Lower leg skin (tissue), 4 donors: ENCODE measurements around the gene MAMLD1. TPM values are rescaled to one million over a fixed set of nuclear protein-coding genes. Genes with fewer than 3 reads are reported as not detected.

Experiments used
- DNase-seq, 2 donors: peaks; one replicate each; pipeline ENCODE4 v3.0.0-alpha.2; 2019; ENCODE audit warnings: low spot score in 2 of 2
- H3K4me3 ChIP-seq: fragments of 200-600 bp; sonication (generic); 2 replicates; pipeline ENCODE4 v1.5.1; 2017; ENCODE audit warnings: mild to moderate bottlenecking, low read depth; ENCODE audit not compliant: poor library complexity, severe bottlenecking
- POLR2A ChIP-seq, 2 donors: fragments of 450-650 bp; IDR thresholded peaks; one replicate each; pipeline ENCODE4 v1.6.1; 2016 to 2017; ENCODE audit warnings: antibody characterized with exemption in 2 of 2, mild to moderate bottlenecking in 1 of 2, moderate library complexity in 1 of 2
- WGBS, 2 donors: methylation state at CpG; one replicate each; pipeline ENCODE4 v1.1.5; 2018; 5-methylcytosine and 5-hydroxymethylcytosine counted together
- intact Hi-C: fragments of 100-400 bp; cut with DNase I; formaldehyde crosslinking; loops from one replicate; pipeline ENCODE4 v1.15.0; 2023; ENCODE audit warnings: low total_unique reads
- total RNA-seq, 4 donors: library from RNA; depleted of rRNA; stranded (reverse); fragments of >200 nt; gene quantifications; one replicate each; pipeline ENCODE4 v1.1.0, GENCODE V29; 2016
- TF ChIP-seq, protein P1 (sequence below), 3 donors: fragments of 450-650 bp; IDR thresholded peaks; one replicate each; pipeline ENCODE4 v1.5.1; 2016; ENCODE audit warnings: antibody characterized with exemption in 3 of 3, mild to moderate bottlenecking in 3 of 3, moderate library complexity in 2 of 3

The MAMLD1 gene
- total RNA-seq, 4 donors from 2014 or later = 1.9 to 3.2 (median 2.6) TPM

DNA sequence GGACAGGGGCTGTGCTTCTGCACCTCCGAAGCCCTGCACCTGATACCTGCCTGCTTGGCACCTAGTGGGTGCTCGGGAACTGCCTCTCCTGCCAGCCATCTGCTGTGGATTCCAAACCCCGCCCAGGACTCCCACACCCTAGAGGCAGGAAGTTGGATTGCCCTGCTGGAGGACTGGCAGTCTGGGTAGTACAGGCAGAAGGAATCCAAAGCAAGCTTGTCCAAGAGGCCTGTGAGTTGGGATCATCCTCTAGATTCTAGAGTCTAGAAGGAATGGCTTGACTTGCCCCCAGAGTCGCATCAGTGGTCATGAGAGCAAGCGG lies 140.7 kb downstream of the MAMLD1 start:
- 92% methylated on average over 2 to 4 of the region's 5 CpGs for WGBS, 2 donors

DNA sequence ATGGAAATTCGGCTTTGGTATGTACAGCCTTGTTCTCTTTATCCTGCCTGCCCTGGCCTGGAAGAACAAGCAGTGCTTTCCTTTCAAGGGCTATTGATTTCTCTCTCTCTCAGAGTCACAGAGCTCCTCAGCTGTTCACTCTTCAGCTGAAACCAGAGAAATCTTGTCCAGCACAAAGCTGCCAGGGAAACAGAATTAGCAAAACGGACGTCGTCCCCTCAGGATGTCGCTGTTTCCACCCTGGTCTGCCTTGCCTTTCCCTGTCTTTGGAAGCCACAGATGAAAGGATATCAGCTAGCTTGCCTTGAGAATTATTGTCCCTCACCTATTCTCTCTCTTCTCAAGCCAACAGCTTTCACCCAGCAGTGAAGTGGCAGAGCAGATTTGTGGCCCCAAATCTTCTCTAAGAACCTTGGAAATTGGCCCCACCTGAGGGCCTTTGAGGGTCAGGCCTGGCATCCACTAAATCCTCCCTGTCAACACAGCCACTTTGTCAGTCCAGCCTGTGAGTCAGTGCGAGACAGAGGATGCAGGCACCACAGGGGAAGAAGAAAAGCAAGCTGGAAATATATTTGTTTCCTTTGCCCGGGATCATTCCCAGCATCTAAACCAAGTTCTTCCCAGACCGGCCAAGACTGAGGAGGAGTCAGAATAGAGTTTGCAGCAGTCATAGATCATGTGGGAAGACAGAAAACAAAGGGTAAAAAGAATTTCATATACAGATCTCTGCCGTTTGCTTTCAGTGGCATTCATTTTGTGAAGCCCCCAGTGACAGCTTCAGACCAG lies 141.5 kb downstream of the MAMLD1 start:
- H3K4me3 ChIP-seq = no peak overlapping the region
- WGBS, 2 donors = 69 to 78% methylated on average over 9 of the region's 9 CpGs
- intact Hi-C loops = no loop called here
- DNase-seq = peak in 1 of 2 donors; percentile 58
- TF ChIP-seq POLR2A (IDR thresholded peaks at IDR 0.05) = no peak
- TF ChIP-seq, protein P1, sequence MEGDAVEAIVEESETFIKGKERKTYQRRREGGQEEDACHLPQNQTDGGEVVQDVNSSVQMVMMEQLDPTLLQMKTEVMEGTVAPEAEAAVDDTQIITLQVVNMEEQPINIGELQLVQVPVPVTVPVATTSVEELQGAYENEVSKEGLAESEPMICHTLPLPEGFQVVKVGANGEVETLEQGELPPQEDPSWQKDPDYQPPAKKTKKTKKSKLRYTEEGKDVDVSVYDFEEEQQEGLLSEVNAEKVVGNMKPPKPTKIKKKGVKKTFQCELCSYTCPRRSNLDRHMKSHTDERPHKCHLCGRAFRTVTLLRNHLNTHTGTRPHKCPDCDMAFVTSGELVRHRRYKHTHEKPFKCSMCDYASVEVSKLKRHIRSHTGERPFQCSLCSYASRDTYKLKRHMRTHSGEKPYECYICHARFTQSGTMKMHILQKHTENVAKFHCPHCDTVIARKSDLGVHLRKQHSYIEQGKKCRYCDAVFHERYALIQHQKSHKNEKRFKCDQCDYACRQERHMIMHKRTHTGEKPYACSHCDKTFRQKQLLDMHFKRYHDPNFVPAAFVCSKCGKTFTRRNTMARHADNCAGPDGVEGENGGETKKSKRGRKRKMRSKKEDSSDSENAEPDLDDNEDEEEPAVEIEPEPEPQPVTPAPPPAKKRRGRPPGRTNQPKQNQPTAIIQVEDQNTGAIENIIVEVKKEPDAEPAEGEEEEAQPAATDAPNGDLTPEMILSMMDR (IDR thresholded peaks at IDR 0.05) = no peak

More for the DNA sequence above, 140.7 kb downstream of the MAMLD1 start:
- DNase-seq = peak in 1 of 2 donors; percentile 71
- TF ChIP-seq POLR2A (IDR thresholded peaks at IDR 0.05) = no peak
- TF ChIP-seq, protein P1 (IDR thresholded peaks at IDR 0.05) = no peak
- intact Hi-C loops = no loop called here
- H3K4me3 ChIP-seq = no peak overlapping the region

DNA sequence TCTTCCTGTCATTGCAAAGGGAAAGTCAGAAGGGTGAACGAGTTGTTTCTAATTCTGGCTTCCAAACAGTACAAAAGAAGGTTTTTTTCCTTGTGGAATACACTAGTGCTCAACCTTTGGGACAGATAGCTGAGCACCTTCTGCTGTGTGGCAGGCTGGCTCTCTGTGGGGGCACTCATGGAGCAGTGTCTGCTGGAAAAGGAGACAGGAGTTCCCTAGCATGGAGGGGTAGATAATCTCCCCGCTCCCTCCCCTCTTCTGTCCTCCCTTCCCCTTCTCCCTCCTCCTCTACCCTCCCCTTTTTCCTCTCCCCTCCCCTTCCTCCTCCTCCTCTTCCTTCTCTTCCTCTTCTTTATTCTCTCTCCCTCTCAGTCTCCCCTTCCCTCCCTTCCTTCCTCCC lies 142.9 kb downstream of the MAMLD1 start:
- TF ChIP-seq POLR2A (IDR thresholded peaks at IDR 0.05) = no peak
- TF ChIP-seq, protein P1 (IDR thresholded peaks at IDR 0.05) = no peak
- H3K4me3 ChIP-seq = no peak overlapping the region
- DNase-seq = no peak
- intact Hi-C loops = no loop called here
- 67 to 75% methylated on average over 2 of the region's 2 CpGs for WGBS, 2 donors

DNA sequence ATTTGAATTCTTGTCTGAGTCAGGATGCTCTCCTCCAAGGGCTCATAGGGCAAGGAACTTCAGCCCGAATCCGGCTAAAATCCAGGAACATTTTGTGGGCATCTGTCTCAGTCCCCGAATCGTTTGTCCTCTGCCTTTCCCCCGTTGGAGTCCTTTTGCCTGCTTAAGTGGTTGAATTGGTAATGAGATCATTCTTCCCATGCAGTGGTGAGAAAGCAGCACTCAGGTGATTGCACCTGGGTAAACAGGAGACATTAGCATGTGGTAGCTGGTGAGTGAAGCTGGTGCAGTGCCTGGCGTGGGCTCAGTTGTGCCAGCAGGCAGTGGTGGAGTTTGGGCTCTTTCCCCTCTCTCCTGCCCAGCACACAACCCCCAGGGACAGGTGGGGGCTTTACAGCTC lies 143.4 kb downstream of the MAMLD1 start:
- no peak for DNase-seq
- TF ChIP-seq, protein P1 (IDR thresholded peaks at IDR 0.05) = no peak
- TF ChIP-seq POLR2A (IDR thresholded peaks at IDR 0.05) = no peak
- no peak overlapping the region for H3K4me3 ChIP-seq
- intact Hi-C loops = no loop called here
- 59 to 75% methylated on average over 6 of the region's 6 CpGs for WGBS, 2 donors

DNA sequence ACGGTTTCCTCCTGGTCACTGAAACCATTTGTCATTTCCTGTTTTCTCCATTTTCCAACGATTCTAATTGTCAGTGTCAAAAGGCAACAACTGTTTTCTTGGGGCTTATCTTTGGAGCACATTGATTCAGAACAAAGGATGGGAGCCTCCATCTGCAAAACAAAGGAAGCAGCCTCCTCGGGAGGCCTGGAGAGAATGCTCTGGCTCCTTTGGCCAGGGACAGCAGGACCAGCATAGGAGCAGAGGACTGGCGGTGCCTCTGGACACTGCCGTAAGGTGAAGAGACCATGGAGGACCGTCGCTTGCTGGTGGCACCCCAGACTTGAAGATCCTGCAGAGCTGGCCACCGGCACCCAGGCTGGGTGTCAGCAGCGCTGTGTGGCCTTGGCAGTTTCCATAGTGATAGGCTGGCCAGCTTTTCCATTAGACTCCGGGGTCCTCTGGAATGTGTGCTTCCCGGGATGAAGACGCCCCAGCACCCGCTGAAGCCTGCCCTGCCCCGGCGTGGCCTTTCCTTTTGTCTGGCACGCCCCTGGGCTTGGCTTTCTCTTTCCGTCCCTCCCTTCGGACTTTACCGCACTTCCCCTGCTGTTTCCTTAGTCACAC lies 144.2 kb downstream of the MAMLD1 start:
- no peak overlapping the region for H3K4me3 ChIP-seq
- intact Hi-C loops = no loop called here
- 32 to 50% methylated on average over 14 to 19 of the region's 19 CpGs for WGBS, 2 donors
- peak; percentile 18 to 88 for DNase-seq
- TF ChIP-seq, protein P1 (IDR thresholded peaks at IDR 0.05) = no peak
- TF ChIP-seq POLR2A (IDR thresholded peaks at IDR 0.05) = no peak
